ENCODE data around the gene XKR8. TPM values are rescaled to one million over a fixed set of nuclear protein-coding genes. Genes with fewer than 3 reads are reported as not detected.

Gene XKR8
- total and polyA plus RNA-seq, 9 of the 15 experiments (the other 6 are each of a cell fraction or from before 2014, with no cell fraction given): 0.45 to 2.8 (median 1.7) TPM

- Histone ChIP-seq H3K79me2 (ENCODE audit: control insufficient read depth, insufficient read depth, low read length) (no peaks in the 10 kb centered on the region), H3K4me1 (replicated peaks in 1 of 2; ENCODE audit: control insufficient read depth in 2 of 2, insufficient read depth in 2 of 2, low read length in 2 of 2) (peaks cover 12 to 18% of the 10 kb centered on the region in 2 experiments; a peak in 4 of 5 replicates), H3K4me2 (ENCODE audit: insufficient read depth, low read length) (no peak overlapping the region), H3K27ac (ENCODE audit: extremely low read depth, low read depth, low read length) (no peak overlapping the region), H3K4me3 (no peak overlapping the region), H3K9me3 (replicated peaks; ENCODE audit: control insufficient read depth, insufficient read depth, low read depth, low read length) (no peaks in the 10 kb centered on the region), H2AFZ (ENCODE audit: low read depth, low read length) (peak overlapping the region; percentile 15; the same call in 1 of the 2 replicates), H3K36me3 (ENCODE audit: control insufficient read depth, insufficient read depth, low read length) (no peaks in the 10 kb centered on the region), H3K27me3 (ENCODE audit: control insufficient read depth in 2 of 2, insufficient read depth in 2 of 2, low read length in 2 of 2) (no peaks in the 10 kb centered on the region; a peak in 1 of 5 replicates), H3K9me1 (ENCODE audit: control insufficient read depth, insufficient read depth, low read length) (no peaks in the 10 kb centered on the region), H4K20me1 (replicated peaks; ENCODE audit: control insufficient read depth, insufficient read depth, low read length) (no peaks in the 10 kb centered on the region), H3K9ac (ENCODE audit: insufficient read depth in 1 of 2, low read depth in 2 of 2, low read length in 2 of 2) (peak overlapping the region in 1 of 2 experiments; percentile 81; a peak in 2 of 4 replicates)
- WGBS (ENCODE audit: insufficient coverage, low coverage, missing lambda C conversion rate): 57% methylated on average over 12 of the region's 12 CpGs
- CTCF ChIA-PET (ENCODE audit: low intra/inter-chr PET ratio): no interaction called here
- POLR2A ChIA-PET: interaction anchor here (0.6 to 1.1 kb wide), 2 partner anchors 10 to 291 kb away, joined by 3 read pairs; no protein-coding TSS in a partner anchor
- in situ Hi-C loops (cut with MboI) (no loop called here), intact Hi-C loops (cut with micrococcal nuclease) (loop anchor here (2.0 kb wide), 1 partner anchor 37 kb away; no protein-coding TSS in a partner anchor)
- TF ChIP-seq ZNF766 (CRISPR knock-in tag; conservative IDR thresholded peaks at IDR 0.05) (no peak), OTX1 (CRISPR knock-in tag; IDR thresholded peaks at IDR 0.05) (0 out of 2 replicates have a peak, but pooled peaks have one; percentile 26), CTBP1 (IDR thresholded peaks at IDR 0.05; ENCODE audit: borderline replicate concordance) (0 out of 2 replicates have a peak, but pooled peaks have one; percentile 17), ZFP36 (IDR thresholded peaks at IDR 0.05; ENCODE audit: low read depth, low read length, partially characterized antibody) (peak; percentile 71), ZNF431 (CRISPR knock-in tag; IDR thresholded peaks at IDR 0.05) (no peak)
- ATAC-seq (no peak), FAIRE-seq (no peak), DNase-seq (ENCODE audit: extremely low read depth in 1 of 4, low spot score in 3 of 4) (no peak)
- no TSS peak for BruUV-seq (replicated peaks)
Observed at GRCh38 chr1:27941671-27942540, 17.9 kb upstream of the XKR8 start.
